ENCODE data around the gene ELAVL4. TPM values are rescaled to one million over a fixed set of nuclear protein-coding genes. Genes with fewer than 3 reads are reported as not detected.

Gene ELAVL4
- total RNA-seq, 2 experiments from 2014 or later: not detected

GRCh38 chr1:50236656-50237055 is 127.9 kb downstream of the ELAVL4 start:
- ChIA-PET CTCF (no interaction called here), POLR2A (no interaction called here)
- Mint-ChIP-seq H3K4me1 (ENCODE audit: low read depth) (no peaks in the 10 kb centered on the region), H3K4me3 (no peak overlapping the region), H3K9me3 (ENCODE audit: insufficient read depth) (no peaks in the 10 kb centered on the region), H3K27me3 (ENCODE audit: low read depth) (no peaks in the 10 kb centered on the region), H3K36me3 (ENCODE audit: low read depth) (no peaks in the 10 kb centered on the region), H3K27ac (no peak overlapping the region)
- ATAC-seq (no peak), DNase-seq (no peak)

GRCh38 chr1:50237056-50237455 is 128.3 kb downstream of the ELAVL4 start:
- Mint-ChIP-seq H3K27me3 (ENCODE audit: low read depth) (no peaks in the 10 kb centered on the region), H3K4me1 (ENCODE audit: low read depth) (no peaks in the 10 kb centered on the region), H3K4me3 (no peak overlapping the region), H3K9me3 (ENCODE audit: insufficient read depth) (no peaks in the 10 kb centered on the region), H3K27ac (no peak overlapping the region), H3K36me3 (ENCODE audit: low read depth) (no peaks in the 10 kb centered on the region)
- no peak for DNase-seq
- POLR2A ChIA-PET: no interaction called here
- no peak for ATAC-seq
- CTCF ChIA-PET: no interaction called here

GRCh38 chr1:50243939-50244338 is 135.2 kb downstream of the ELAVL4 start:
- H3K27me3 Mint-ChIP-seq (ENCODE audit: low read depth): peaks cover 3% of the 10 kb centered on the region
- CTCF ChIA-PET: no interaction called here

GRCh38 chr1:50246869-50247268 is 138.1 kb downstream of the ELAVL4 start:
- ATAC-seq (no peak), DNase-seq (no peak)
- ChIA-PET CTCF (no interaction called here), POLR2A (no interaction called here)
- Mint-ChIP-seq H3K4me1 (ENCODE audit: low read depth) (no peaks in the 10 kb centered on the region), H3K27me3 (ENCODE audit: low read depth) (peaks cover 6% of the 10 kb centered on the region), H3K27ac (no peak overlapping the region), H3K4me3 (no peak overlapping the region), H3K9me3 (ENCODE audit: insufficient read depth) (no peaks in the 10 kb centered on the region), H3K36me3 (ENCODE audit: low read depth) (no peaks in the 10 kb centered on the region)

More at GRCh38 chr1:50243939-50244338, 135.2 kb downstream of the ELAVL4 start:
- Mint-ChIP-seq H3K36me3 (ENCODE audit: low read depth) (no peaks in the 10 kb centered on the region), H3K9me3 (ENCODE audit: insufficient read depth) (no peaks in the 10 kb centered on the region), H3K27ac (no peak overlapping the region), H3K4me3 (no peak overlapping the region), H3K4me1 (ENCODE audit: low read depth) (no peaks in the 10 kb centered on the region)
- POLR2A ChIA-PET: no interaction called here
- ATAC-seq (no peak), DNase-seq (no peak)

- no peaks in the 10 kb centered on the region for H3K36me3 Mint-ChIP-seq (ENCODE audit: low read depth)
- no peaks in the 10 kb centered on the region for H3K4me1 Mint-ChIP-seq (ENCODE audit: low read depth)
These were observed 143.0 kb downstream of the ELAVL4 start for GRCh38 chr1:50251702-50252101.

GRCh38 chr1:50252196-50252595 is 143.5 kb downstream of the ELAVL4 start:
- Mint-ChIP-seq H3K36me3 (ENCODE audit: low read depth) (no peaks in the 10 kb centered on the region), H3K4me3 (no peak overlapping the region), H3K27ac (no peak overlapping the region), H3K4me1 (ENCODE audit: low read depth) (no peaks in the 10 kb centered on the region), H3K27me3 (ENCODE audit: low read depth) (peaks cover 8% of the 10 kb centered on the region), H3K9me3 (ENCODE audit: insufficient read depth) (no peaks in the 10 kb centered on the region)
- no peak for ATAC-seq
- no peak for DNase-seq
- CTCF ChIA-PET: no interaction called here
- POLR2A ChIA-PET: no interaction called here

More at GRCh38 chr1:50251702-50252101, 143.0 kb downstream of the ELAVL4 start:
- no peak overlapping the region for H3K4me3 Mint-ChIP-seq
- DNase-seq (no peak), ATAC-seq (no peak)
- no peaks in the 10 kb centered on the region for H3K9me3 Mint-ChIP-seq (ENCODE audit: insufficient read depth)
- POLR2A ChIA-PET: no interaction called here
- H3K27me3 Mint-ChIP-seq (ENCODE audit: low read depth): peaks cover 8% of the 10 kb centered on the region
- CTCF ChIA-PET: no interaction called here
- no peak overlapping the region for H3K27ac Mint-ChIP-seq

Other genes with a start within 250 kb of the ELAVL4 start
- not detected for gene AGBL4, start 85.0 kb upstream of the ELAVL4 start, total RNA-seq

Measured in activated CD8-positive, alpha-beta T cell treated with anti-CD3 and anti-CD28 coated beads, Interleukin-2, amount 10 ng/mL, durations not matched to agents 7 days and 5 days (primary cell).